ENCODE results near the gene ACCS.

The ACCS gene

GRCh38 chr11:44046182-44046581 lies 19.9 kb upstream of the ACCS start:
- no peak for DNase-seq

DNA sequence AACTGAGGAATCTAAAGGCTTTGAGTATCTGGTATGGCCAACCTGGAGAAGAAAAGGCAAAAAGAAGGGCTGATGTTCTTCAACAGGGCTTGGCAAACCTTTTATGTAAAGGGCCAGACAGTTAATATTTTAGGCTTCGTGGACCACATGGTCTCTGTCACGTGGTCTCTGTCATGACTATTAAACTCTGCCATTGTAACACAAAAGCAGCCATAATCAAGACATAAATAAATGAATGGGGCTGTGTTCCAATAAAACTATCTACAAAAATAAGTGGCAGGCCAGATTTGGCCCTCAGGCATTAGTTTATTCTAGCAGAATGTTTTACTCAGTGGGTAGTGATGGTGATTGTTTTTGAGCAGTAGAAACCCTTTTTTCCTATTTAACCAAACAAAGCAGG lies 18.8 kb upstream of the ACCS start:
- no peak for DNase-seq

DNA sequence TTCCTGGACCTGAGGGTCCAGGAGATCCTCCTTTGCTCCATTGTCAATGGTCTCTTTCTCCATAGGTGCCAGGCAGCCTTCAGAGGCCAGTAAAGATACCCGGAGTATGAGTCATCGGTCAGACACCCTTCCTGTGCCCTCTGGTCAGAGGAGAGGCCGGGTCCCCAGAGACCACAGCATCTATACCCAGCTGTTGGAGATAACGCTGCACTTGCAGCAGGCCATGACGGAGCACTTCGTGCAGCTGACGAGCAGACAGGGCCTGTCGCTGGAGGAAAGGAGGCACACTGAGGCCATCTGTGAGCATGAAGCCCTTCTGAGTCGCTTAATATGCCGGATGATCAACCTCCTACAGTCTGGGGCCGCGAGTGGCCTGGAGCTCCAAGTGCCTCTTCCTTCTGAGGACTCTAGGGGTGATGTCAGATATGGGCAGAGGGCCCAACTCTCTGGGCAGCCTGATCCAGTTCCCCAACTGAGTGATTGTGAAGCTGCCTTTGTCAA lies 18.1 kb upstream of the ACCS start, which contains the start of gene ACCSL:
ACCSL (plus strand) TSS at position 51 of the 501 bp plus-strand sequence; CDS start at position 107, 56 bp downstream.
- no peak for DNase-seq

- DNase-seq, result no peak
Measured at GRCh38 chr11:44049832-44050231, 16.2 kb upstream of the ACCS start.

DNA sequence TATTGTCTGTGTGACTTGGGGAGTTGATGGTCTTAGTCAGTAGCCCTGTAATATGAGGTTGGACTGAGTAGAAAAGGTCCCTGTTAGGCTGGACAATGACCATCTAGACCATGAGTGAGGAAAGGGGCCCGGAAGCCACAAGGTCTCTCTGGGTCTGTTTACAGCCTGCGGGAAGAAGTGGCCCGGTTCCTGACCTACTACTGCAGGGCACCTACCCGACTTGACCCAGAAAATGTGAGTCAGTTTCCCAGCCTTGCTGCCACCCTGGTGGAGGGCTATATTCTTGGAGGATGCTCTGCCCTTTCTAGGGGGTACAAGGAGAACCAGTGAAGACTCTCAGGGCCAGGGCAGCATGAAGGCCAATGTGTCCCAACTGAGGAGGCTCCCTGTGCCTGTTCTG lies 14.9 kb upstream of the ACCS start:
- DNase-seq, result no peak

DNA sequence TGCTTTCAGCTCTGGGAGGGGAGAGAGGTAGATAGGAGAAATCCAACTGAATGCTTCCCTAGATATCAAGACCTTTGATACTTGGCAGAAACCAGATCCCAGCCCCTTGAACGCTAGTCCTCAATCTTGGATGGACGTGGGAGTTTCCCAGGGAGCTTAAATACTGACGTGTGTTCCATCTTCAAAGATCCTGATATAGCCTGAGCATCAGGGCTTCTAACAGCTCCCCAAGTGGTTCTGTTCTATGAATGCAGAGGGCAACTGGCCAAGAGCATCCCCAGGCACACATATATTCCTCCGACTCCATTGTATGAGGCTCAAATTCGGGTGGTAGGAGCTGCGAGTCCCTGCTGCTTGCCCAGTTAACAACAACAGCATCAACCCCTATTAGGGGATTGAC lies 8.7 kb upstream of the ACCS start:
- no peak for DNase-seq

DNA sequence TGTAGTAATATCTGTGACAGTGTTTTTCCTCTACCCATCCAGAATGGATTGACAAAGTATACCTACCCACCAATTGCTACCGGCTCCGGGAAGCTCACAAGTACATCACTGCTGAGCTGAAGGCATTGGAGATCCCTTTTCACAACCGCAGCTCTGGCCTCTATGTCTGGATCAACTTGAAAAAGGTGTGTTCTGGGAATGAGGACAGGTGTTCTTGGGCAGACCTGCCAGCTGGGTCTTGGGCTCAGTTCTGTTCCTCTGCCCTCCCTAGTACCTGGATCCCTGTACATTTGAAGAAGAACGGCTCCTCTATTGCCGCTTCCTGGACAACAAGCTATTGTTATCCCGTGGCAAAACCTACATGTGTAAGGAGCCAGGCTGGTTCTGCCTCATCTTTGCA lies 7.8 kb upstream of the ACCS start:
- DNase-seq, result no peak

- no peak for DNase-seq
Measured at GRCh38 chr11:44065161-44065661, 859 bp upstream of the ACCS start.

DNA sequence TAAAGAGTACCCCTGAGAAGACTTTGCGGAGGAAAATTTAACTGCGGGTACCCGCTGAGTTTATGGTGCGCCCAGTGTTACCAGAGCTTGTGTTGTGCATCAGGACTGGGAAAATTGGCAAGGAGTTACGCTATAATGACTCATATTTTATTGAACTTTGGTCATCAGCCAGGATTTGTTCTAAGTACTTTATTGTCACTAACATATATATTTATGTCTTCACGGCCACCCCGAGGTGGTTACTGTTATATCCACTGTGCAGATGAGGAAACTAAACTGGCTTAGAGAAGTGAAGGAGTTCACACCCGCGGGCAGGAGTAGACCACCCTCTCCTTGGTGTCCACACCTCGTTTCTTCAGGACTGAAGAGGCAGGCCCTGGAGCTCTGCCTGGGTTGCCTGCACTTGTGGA lies 667 bp downstream of the ACCS start:
- DNase-seq, result peak; percentile 10

DNA sequence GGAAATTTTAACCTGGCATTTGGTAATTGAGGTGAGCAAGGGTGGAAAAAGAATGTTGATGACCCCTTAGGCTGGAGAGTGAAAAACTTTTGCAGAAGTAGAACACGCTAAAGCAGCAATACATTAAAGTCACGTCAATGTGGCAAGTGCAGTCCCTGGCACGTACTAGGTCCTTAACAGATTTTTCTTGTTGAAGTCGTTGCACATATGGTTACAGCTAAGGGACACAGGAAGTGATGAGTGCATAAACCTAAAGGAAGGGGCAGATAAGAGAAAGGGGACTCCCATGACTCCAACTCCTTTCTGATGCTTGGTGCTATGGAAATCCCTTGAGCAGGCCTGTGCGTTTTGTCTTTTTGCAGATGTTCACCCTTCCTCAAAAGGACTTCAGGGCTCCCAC lies 1.2 kb downstream of the ACCS start:
- DNase-seq, result no peak

GRCh38 chr11:44068180-44068579 lies 2.1 kb downstream of the ACCS start:
- DNase-seq, result no peak

GRCh38 chr11:44071157-44071556 lies 5.1 kb downstream of the ACCS start:
- no peak for DNase-seq

DNA sequence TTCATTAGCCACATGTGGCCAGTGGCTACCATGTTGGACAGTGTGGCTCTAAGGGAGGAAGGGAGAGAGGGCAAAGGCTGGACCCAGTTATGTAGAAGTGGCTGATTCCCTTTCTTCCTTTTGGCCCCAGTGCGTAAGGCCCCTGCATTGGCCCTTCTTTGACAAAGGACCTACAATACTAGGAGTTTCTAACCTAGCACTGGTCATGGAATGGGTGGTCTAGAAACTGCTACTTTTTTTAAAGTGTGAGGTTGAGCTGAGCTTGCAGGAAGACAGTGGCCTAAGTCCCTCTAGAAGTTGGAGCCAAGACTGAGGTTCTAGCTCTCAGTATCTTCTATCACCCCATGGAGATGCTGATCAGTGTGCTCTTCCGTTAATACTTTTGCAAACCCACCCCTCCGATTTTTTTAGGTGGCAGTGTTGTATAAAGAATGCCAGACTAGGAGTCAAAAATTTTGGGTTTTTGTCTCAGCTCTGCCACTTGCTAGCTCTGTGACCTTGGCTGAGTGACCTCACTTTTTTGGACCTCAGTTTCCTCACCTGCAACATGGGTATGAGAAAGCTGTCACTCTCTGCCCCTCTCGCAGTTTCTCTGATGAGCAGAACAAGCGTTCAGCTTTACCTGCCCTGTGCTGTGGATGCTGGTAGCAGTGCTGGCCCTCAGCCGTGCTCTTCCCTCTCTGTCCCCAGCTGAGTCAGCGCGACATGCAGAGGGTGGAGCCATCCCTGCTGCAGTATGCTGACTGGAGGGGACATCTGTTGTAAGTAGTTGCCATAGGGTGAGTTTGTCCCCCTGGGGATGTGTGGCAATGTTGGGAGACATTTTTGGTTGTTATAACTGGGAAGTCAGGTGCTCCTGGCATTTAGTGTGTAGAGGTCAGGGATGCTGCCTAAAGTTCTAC lies 6.9 kb downstream of the ACCS start:
- no peak for DNase-seq

DNA sequence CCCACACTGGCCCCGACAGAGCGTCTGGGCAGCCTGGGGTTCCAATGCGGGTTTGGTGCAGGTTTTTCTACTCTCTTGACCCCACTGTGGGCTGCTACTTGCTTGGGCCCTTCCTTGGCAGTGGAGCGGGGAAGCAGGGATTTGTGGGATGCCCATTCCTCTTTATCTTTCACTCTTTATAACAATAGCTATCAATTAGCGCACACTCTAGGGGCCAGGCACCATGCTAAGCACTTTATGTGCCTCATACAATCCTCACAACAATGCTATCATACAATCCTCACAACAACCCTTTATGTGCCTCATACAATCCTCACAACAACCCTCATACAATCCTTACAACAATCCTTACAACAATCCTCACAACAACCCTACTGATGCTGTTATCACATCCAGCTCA lies 12.7 kb downstream of the ACCS start:
- DNase-seq, result no peak

DNA sequence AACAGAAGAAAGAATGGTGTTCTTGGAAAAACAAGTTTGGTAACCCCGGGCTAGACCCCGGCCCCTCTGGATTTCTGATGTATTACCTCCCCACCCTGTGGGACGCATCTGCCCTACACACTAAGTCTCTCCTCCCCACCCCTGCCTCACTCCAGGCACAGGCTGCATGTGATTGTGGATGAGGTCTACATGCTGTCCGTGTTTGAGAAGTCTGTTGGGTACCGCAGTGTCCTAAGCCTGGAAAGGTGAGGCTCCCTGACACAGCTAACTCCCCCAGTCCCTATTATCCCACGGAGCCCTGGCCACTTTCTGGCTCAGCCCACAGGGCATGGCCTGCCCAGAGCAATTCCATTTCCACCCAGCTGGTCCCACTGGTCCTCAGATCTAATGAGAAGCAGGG lies 13.3 kb downstream of the ACCS start:
- no peak for DNase-seq

DNA sequence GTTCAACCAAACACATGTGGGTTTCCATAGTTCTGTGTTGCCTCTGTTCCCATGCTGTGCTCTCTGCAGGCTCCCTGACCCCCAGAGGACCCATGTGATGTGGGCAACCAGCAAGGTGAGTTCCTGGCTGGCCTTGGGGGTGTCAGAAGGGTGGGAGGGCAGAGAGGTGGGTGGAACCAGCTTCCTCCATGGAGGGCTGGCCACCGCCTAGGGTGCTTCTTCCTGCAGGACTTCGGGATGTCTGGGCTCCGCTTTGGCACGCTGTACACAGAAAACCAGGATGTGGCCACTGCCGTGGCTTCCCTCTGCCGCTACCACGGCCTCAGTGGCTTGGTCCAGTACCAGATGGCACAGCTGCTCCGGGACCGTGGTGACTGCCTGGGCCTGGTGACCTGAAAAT lies 14.9 kb downstream of the ACCS start:
- DNase-seq, result no peak

- no peak for DNase-seq
Measured at GRCh38 chr11:44082645-44083044, 16.6 kb downstream of the ACCS start.

GRCh38 chr11:44083433-44083832 lies 17.4 kb downstream of the ACCS start:
- no peak for DNase-seq

DNA sequence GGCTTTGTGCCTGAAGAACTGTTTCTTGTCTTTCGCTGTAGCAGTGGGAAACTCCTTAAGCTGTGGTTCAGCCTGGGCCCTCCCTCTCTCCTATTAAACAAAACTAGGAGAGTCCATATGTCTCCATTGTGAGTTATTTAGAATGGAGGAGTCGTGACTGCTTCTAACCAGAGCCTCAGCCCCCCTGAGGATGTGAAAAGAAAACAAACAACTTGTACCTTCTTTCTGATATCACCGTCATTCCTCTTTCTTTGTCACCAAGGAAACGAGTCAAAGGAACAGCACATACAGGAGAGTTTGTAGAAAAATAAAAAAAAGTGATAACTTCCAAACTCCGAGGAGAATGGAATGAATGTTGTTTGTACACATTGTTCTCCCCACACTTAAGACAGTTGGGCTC lies 17.8 kb downstream of the ACCS start:
- DNase-seq, result no peak

- no peak for DNase-seq
Measured at GRCh38 chr11:44085330-44085729, 19.3 kb downstream of the ACCS start.

DNA sequence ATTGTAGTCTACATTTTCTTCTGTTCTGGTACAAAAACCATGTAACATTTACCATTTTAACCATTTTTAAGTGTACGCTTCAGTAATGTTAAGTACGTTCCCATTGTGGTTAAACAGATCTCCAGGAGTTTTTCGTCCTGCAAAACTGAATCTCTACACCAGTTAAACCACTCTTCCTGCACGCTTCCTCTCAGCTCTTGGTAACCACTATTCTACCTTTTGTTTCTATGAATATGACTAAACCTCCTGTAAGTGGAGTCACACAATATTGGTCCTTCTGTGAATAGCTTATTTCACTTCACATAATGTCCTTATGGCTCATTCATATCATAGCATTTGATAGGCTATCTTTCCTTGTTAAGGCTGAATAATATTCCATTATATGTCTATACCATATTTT lies 22.3 kb downstream of the ACCS start:
- DNase-seq, result no peak

DNA sequence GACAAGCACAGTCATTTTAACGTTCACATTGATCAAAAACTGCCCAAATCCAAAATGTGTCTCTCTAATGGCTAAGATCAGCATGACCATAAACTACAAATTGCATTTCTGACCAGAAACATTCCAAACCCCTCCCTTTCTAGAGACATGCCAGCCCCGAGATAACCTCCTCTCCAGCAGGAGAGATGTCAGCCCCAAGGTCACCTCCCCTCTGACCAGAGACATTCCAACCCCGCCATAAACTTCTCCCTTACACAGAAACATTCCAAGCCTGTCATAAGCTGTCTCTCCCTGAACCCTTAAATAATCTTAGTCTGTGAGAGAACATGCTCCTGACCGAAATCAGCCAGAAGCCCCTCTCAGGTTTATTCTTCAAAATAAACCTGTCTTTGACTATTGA lies 22.8 kb downstream of the ACCS start:
- no peak for DNase-seq

DNA sequence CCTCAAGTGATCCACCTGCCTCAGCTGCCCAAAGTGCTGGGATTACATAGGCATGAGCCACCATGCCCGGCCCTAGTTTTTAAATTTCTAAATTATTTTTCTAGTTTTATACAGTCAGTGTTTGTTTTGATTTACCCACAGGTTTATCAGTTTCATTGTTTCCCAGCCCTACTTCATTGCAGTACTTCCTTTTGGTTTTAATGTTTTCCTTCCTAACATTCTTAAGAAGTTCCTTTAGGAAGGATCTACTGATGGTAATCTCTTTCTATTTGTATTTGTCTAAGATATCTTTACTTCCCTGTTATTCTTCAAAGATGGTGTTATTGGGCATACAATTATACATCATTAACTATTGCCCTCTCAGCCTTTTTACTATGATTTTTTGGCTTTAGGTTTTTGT lies 24.5 kb downstream of the ACCS start:
- DNase-seq, result no peak

- DNase-seq, result peak; percentile 66
Measured at GRCh38 chr11:44094260-44094868, 28.3 kb downstream of the ACCS start.
